Measurements from ENCODE around the gene SH3BP2. TPM values are rescaled to one million over a fixed set of nuclear protein-coding genes. Genes with fewer than 3 reads are reported as not detected.

SH3BP2 gene
- total RNA-seq, 2 donors from 2014 or later, result 20.1 to 25.2 TPM

GRCh38 chr4:2746891-2747695, 45.8 kb upstream of the SH3BP2 start:
- no peak for TF ChIP-seq CTCF (IDR thresholded peaks at IDR 0.05)
- Histone ChIP-seq H3K4me1 (peaks cover 0 to 31% of the 10 kb centered on the region in 2 donors), H3K27me3 (no peaks in the 10 kb centered on the region), H3K36me3 (peaks cover 55% of the 10 kb centered on the region), H3K9me3 (no peaks in the 10 kb centered on the region), H3K4me3 (no peak overlapping the region), H3K27ac (peak overlapping the region in 1 of 2 donors; percentile 22)
- no peak for DNase-seq (ENCODE audit: low spot score)

- TF ChIP-seq CTCF (IDR thresholded peaks at IDR 0.05), result no peak
- Histone ChIP-seq H3K4me1 (peaks cover 0 to 45% of the 10 kb centered on the region in 2 donors), H3K36me3 (peaks cover 18% of the 10 kb centered on the region), H3K27me3 (no peaks in the 10 kb centered on the region), H3K9me3 (no peaks in the 10 kb centered on the region), H3K4me3 (no peak overlapping the region), H3K27ac (peak overlapping the region; percentile 16 to 33)
- DNase-seq (ENCODE audit: low spot score), result no peak
Observed at GRCh38 chr4:2750719-2751605, 41.9 kb upstream of the SH3BP2 start.

GRCh38 chr4:2753436-2753835, 39.4 kb upstream of the SH3BP2 start:
- H3K9me3 ChIP-seq, result no peaks in the 10 kb centered on the region
- no peaks in the 10 kb centered on the region for H3K27me3 ChIP-seq
- H3K4me3 ChIP-seq, result no peak overlapping the region
- no peak for TF ChIP-seq CTCF (IDR thresholded peaks at IDR 0.05)
- H3K27ac ChIP-seq, result no peak overlapping the region
- DNase-seq (ENCODE audit: low spot score), result no peak
- no peaks in the 10 kb centered on the region for H3K36me3 ChIP-seq
- H3K4me1 ChIP-seq, result peaks cover 0 to 38% of the 10 kb centered on the region in 2 donors

- H3K4me3 ChIP-seq, result peak overlapping the region; percentile 64 to 86
- TF ChIP-seq CTCF (IDR thresholded peaks at IDR 0.05), result no peak
- no peaks in the 10 kb centered on the region for H3K36me3 ChIP-seq
- H3K9me3 ChIP-seq, result no peaks in the 10 kb centered on the region
- no peak for DNase-seq (ENCODE audit: low spot score)
- H3K27ac ChIP-seq, result peak overlapping the region; percentile 79 to 83
- H3K4me1 ChIP-seq, result peaks cover 0 to 37% of the 10 kb centered on the region in 2 donors
- H3K27me3 ChIP-seq, result no peaks in the 10 kb centered on the region
Observed at GRCh38 chr4:2754848-2755819, 37.8 kb upstream of the SH3BP2 start.

All from right atrium auricular region (tissue), 2 donors.